GM18498 (cell line): Measurements from ENCODE around the gene COPG2.

Source experiments
- ATAC-seq: cut with Tn5 transposase; IDR thresholded peaks from one replicate; pipeline ENCODE4 v1.9.1; 2021; ENCODE audit warnings: mild to moderate bottlenecking, moderate library complexity; ENCODE audit not compliant: unreplicated experiment

COPG2 gene

GRCh38 chr7:130479716-130480400 is 188.7 kb downstream of the COPG2 start:
- no peak for ATAC-seq

GRCh38 chr7:130478991-130479390 is 189.6 kb downstream of the COPG2 start:
- no peak for ATAC-seq

GRCh38 chr7:130476297-130477150 is 192.0 kb downstream of the COPG2 start:
- peak; percentile 94 for ATAC-seq

GRCh38 chr7:130475776-130476175 is 192.8 kb downstream of the COPG2 start:
- ATAC-seq: no peak

- ATAC-seq: no peak
Observed at GRCh38 chr7:130473876-130474275, 194.7 kb downstream of the COPG2 start.

- no peak for ATAC-seq
Observed at GRCh38 chr7:130473289-130473688, 195.3 kb downstream of the COPG2 start.

GRCh38 chr7:130471974-130472373 is 196.6 kb downstream of the COPG2 start:
- ATAC-seq: no peak

GRCh38 chr7:130468612-130469011 is 199.9 kb downstream of the COPG2 start:
- ATAC-seq: no peak

- no peak for ATAC-seq
Observed at GRCh38 chr7:130463553-130464434, 204.8 kb downstream of the COPG2 start.

GRCh38 chr7:130461272-130461671 is 207.3 kb downstream of the COPG2 start:
- no peak for ATAC-seq

GRCh38 chr7:130458257-130458656 is 210.3 kb downstream of the COPG2 start:
- ATAC-seq: no peak
